Peyer's patch (tissue), 4 donors: ENCODE measurements around the gene STK17A.

Source experiments
- POLR2A ChIP-seq, 2 donors: fragments of 450-650 bp; IDR thresholded peaks; one replicate each; pipeline ENCODE4 v1.5.1; 2017; ENCODE audit warnings: antibody characterized with exemption in 2 of 2, mild to moderate bottlenecking in 2 of 2, moderate library complexity in 2 of 2
- TF ChIP-seq, protein P1 (sequence below), 6 experiments: fragments of 450-650 bp in 4 of 6; fragments of 200-600 bp in 2 of 6; sonication (generic) in 1 of 6; IDR thresholded peaks; one replicate each; pipeline ENCODE4 v1.5.1; 2017 to 2019; ENCODE audit warnings: antibody characterized with exemption in 6 of 6, mild to moderate bottlenecking in 3 of 6, moderate library complexity in 1 of 6

- TF ChIP-seq POLR2A (IDR thresholded peaks at IDR 0.05) = no peak
- TF ChIP-seq, protein P1, sequence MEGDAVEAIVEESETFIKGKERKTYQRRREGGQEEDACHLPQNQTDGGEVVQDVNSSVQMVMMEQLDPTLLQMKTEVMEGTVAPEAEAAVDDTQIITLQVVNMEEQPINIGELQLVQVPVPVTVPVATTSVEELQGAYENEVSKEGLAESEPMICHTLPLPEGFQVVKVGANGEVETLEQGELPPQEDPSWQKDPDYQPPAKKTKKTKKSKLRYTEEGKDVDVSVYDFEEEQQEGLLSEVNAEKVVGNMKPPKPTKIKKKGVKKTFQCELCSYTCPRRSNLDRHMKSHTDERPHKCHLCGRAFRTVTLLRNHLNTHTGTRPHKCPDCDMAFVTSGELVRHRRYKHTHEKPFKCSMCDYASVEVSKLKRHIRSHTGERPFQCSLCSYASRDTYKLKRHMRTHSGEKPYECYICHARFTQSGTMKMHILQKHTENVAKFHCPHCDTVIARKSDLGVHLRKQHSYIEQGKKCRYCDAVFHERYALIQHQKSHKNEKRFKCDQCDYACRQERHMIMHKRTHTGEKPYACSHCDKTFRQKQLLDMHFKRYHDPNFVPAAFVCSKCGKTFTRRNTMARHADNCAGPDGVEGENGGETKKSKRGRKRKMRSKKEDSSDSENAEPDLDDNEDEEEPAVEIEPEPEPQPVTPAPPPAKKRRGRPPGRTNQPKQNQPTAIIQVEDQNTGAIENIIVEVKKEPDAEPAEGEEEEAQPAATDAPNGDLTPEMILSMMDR (IDR thresholded peaks at IDR 0.05) = no peak
Measured at GRCh38 chr7:43553999-43554398, 28.9 kb upstream of the STK17A start.
